ENCODE measurements around the gene EFHC2.
"Not testable (repeated sequence)": the region's sequence is repeated elsewhere in the genome, so short reads cannot be mapped to it uniquely, and the experiment has no call there.

Gene EFHC2

GRCh38 chrX:44225667-44226066 lies 117.8 kb downstream of the EFHC2 start:
- no peak for DNase-seq

- DNase-seq: no peak
These were observed 118.7 kb downstream of the EFHC2 start for GRCh38 chrX:44224760-44225159.

GRCh38 chrX:44223150-44223549 lies 120.3 kb downstream of the EFHC2 start:
- DNase-seq: no peak

DNA sequence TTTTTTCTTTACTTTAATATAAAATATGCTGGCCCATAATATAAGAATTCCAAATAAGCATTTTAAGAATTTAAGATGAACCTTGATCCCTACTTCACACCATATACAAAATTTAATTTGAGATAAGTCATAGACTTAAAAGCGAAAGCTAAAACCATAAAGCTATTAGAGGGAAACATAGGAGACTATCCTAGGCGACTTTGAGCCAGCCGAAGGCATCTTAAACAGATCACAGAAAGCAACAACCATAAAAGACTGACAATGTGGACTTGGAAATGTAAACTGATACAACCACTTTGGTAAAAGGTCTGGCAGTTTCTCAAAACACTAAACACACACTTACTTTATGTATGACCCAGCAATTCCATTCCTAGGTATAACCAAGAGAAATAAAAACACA lies 125.0 kb downstream of the EFHC2 start:
- no peak for DNase-seq

- DNase-seq: no peak
These were observed 127.3 kb downstream of the EFHC2 start for GRCh38 chrX:44216171-44216570.

- DNase-seq: no peak
These were observed 139.7 kb downstream of the EFHC2 start for GRCh38 chrX:44203791-44204190.

- DNase-seq: no peak
These were observed 140.9 kb downstream of the EFHC2 start for GRCh38 chrX:44202596-44202995.

- DNase-seq: no peak
These were observed 154.4 kb downstream of the EFHC2 start for GRCh38 chrX:44189116-44189515.

DNA sequence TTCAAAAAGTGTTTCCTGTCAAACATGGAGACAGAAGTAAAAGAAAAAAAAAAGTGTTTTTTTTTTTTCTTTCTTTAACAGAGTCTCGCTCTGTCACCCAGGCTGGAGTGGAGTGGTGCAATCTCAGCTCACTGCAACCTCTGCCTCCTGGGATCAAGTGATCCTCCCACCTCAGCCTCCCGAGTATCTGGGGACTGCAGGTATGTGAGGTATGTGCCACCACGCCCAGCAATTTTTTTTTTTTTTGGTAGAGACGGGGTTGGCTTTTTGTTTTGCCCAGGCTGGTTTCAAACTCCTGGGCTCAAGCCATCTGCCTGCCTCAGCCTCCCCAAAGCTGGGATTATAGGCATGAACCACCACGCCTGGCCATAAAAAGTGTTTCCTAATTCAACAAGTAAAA lies 155.6 kb downstream of the EFHC2 start:
- DNase-seq: not testable (repeated sequence)

DNA sequence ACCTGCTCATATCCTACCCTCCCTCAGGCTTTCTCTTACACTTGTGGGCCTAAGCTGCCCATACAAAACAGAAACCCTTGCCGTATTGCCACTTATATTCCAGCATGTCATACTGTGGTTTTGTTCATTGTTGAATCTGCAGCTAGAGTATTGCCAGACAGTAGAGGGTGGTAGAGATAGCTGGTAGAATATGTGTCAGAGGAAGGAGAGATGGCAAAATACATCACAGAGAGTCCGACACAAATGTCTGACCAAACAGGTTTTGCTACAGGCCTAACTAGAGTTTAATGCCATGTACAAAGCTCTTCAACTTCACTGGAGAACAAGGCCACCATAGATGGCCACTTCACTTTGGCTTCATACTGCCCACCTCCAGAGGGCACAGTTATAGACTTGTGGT lies 160.1 kb downstream of the EFHC2 start:
- DNase-seq: no peak

DNA sequence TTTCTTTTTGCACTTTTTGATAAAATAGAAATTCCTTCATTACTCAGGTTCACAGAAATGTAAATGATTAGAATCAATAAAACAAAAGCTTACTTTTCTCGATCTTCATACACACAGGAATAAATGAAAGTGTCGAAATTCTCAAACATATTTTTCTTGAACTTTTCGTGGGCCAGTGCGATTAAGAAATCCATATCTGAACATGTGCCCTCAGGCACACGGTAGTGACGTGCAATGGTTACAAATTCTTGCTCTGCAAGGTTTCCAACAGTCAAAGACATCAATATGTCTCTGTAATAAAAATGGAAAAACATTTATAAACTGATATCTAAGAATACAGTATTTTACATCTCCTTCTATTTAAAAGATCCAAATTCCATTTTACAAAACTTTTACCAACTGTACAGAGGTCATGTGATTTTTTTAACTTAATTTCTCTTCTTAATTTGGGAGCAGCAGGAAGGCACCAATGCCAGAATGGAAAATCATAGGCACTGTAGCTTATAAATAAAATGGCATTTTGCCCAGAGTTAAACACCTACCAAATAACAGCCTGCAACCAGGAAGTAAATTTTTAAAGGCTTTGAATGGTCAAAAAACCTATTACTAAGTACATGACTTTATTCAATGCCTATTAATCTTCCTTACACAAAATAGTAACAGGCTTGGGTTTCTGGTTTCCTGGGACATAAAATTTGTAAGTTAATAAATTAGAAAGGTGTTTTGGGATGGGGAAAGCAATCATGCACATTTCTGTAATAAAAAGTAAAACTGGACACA lies 165.0 kb downstream of the EFHC2 start:
- no peak for DNase-seq

GRCh38 chrX:44175455-44175854 lies 168.0 kb downstream of the EFHC2 start:
- DNase-seq: no peak

DNA sequence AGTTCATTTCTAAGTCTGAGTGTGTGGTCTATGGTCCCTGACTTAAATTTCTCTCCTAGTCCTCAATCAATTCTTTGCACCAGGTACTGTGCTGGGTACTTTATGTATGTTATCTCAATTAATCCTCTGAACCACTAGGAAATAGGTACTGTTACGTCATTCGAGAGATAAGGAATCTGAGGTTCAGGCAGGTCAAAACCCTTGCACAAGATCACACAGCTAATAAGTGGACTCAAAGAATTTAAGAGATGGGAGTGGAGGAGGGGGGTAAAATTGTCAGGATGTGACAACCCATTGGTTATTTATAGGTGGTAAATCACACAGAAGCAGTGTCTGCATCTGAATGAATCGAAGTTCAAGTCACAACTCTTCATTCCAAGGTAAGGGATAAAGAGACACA lies 169.4 kb downstream of the EFHC2 start:
- DNase-seq: no peak

DNA sequence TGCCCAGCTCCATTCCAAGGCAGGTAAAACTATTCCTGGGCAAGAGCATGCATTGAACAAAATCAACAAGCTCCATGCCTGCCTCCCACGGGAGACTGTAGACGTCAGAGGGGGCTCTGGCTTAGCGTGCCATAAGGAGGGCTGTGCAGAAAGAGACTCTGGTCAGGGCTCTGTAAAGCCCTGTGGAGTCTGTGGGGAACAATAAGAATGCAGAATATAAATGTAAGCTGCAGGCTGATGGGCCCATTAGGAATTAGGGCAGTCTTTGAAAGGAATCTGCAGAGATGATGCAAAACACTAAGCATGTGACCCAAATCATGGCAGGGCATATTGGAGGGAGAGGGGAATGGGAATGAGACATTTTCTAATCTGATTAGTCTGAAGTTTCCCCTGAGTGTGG lies 170.3 kb downstream of the EFHC2 start:
- no peak for DNase-seq

DNA sequence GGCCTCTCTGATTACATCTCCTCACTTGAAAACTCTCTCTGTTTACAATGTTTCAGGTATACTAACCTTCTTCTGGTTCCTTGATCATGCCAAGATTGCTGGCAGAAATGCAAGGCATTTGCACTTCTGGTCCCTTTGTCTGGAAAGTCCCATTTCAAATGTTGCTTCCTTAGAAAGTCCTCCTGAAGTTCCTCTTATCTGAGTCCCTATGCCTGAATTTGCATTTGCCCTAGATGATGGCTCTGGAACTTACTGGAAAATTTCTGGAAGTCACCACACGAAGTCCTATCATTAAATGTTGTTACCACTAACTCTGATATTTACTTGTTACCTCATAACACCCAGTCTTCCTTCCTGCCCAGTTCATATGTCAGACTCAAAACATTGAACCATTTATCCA lies 176.4 kb downstream of the EFHC2 start:
- no peak for DNase-seq

DNA sequence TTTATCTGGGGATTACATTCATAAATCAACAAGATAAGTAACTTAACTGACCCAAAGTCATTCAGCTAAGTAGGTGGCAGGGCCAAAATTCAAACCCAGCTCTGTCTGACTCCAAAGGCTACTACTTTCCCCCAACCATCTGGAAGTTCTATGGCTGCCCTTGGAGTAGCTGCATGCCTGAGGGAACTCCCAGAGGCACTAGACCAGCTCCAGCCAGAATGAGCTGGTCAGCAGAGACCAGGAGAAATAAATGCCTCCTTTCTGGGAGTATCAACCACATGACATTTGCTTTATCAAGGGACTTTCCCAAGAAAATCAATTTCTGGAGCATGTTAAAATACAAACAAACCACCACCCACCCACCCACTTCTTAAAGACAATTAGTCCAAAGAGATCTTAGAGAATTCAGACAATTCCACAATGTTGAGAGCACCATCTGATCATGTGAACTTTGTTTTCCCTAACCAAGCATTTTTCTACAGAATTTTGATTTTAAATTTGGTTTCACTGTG lies 180.5 kb downstream of the EFHC2 start:
- DNase-seq: no peak

- DNase-seq: no peak
These were observed 185.6 kb downstream of the EFHC2 start for GRCh38 chrX:44157858-44158257.

DNA sequence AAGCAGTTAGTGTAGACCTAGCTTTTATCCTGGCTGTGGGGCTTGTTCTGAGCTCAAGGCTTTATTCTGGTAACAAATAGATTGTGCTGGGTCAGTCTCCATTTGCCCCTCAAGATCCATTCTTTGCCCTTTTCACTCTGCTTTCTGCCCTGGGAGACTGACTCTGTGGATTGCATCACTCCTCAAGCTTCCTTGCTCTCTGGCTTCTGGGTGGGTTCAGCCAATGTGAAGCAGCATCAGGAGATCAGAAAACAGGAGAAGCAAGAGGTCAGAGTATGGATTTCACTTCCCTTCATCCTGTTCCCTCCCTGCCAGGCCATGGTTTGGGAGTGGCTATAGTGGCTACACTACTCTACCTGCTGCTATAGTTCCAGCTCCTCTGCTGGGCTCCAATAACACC lies 186.2 kb downstream of the EFHC2 start:
- DNase-seq: no peak

DNA sequence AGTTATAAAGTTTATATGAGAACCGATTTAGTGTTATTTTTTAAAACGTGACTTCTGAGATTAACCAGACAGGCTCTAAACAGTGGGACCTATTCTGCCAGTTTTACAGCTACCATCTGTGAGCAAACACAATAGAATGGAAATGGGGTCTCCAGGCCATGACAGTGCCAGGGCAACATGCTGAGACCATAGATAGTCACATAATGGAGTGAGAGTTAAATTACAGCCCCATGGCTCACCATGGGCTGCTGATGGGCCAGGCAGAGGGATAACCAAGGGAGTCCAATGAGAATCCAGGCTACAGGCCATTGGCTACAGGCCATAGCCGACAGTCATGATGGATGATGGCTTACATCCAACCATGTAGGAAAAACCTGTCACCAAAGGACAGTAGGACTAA lies 186.7 kb downstream of the EFHC2 start:
- DNase-seq: no peak

DNA sequence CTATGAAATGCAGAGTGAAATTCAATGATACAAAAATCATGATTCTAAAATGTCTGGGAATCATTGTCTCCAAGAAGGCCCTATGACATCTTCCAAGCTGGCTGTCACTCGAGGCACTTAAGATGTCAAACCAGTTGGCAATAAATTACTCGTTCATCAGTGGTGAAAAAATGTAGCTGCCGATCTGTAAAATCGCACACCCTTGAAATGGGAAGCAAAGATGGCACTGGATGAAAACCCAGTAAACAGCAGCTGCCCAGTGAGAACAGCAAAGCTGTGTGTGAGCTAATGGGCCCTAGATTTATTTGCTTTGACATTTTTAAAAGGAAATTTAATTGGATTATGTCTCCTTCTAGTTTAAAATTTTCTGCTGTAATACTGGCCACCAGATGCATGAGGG lies 188.3 kb downstream of the EFHC2 start:
- DNase-seq: no peak

- DNase-seq: no peak
These were observed 190.6 kb downstream of the EFHC2 start for GRCh38 chrX:44152852-44153251.

GRCh38 chrX:44147130-44147529 lies 196.3 kb downstream of the EFHC2 start:
- no peak for DNase-seq

GRCh38 chrX:44144177-44144945 lies 199.1 kb downstream of the EFHC2 start:
- no peak for DNase-seq

- DNase-seq: no peak
These were observed 200.3 kb downstream of the EFHC2 start for GRCh38 chrX:44143061-44143602.
